C4-2B (cell line): ENCODE data around the gene PDHA2.
"Not testable (repeated sequence)": the region's sequence is repeated elsewhere in the genome, so short reads cannot be mapped to it uniquely, and the experiment has no call there.

Experiments
- H3K27ac ChIP-seq: fragments of 450-650 bp; 2 replicates; pipeline ENCODE4 v1.5.1; 2017
- ZFX ChIP-seq: fragments of 450-650 bp; IDR thresholded peaks from 2 replicates; pipeline ENCODE4 v1.6.1; 2017
- TF ChIP-seq, protein P1 (sequence below): fragments of 450-650 bp; conservative IDR thresholded peaks from 2 replicates; pipeline ENCODE4 v1.5.1; 2017; ENCODE audit warnings: mild to moderate bottlenecking

PDHA2 gene

DNA sequence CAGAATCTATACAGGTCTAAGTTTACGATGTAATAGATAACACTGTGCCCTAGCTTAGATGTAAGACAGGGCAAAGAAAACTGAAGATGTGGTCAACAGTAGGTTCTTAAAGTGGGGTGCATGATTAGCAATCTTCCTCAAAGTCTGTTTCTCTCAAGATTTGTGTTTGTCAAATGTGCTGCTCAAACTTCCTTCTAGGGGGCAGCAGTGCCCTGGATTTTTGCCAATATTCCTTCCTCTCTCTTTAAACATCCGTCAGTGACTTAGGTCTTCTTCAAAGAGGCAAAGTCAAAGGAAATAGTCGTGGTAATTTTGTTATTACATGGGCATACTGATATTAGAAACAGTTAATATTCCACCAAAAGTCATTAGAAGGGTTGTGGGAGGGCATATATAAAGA lies 4.2 kb upstream of the PDHA2 start:
- no peak overlapping the region for H3K27ac ChIP-seq
- TF ChIP-seq, protein P1, sequence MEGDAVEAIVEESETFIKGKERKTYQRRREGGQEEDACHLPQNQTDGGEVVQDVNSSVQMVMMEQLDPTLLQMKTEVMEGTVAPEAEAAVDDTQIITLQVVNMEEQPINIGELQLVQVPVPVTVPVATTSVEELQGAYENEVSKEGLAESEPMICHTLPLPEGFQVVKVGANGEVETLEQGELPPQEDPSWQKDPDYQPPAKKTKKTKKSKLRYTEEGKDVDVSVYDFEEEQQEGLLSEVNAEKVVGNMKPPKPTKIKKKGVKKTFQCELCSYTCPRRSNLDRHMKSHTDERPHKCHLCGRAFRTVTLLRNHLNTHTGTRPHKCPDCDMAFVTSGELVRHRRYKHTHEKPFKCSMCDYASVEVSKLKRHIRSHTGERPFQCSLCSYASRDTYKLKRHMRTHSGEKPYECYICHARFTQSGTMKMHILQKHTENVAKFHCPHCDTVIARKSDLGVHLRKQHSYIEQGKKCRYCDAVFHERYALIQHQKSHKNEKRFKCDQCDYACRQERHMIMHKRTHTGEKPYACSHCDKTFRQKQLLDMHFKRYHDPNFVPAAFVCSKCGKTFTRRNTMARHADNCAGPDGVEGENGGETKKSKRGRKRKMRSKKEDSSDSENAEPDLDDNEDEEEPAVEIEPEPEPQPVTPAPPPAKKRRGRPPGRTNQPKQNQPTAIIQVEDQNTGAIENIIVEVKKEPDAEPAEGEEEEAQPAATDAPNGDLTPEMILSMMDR = no peak; the same call in 1 of the 2 replicates
- no peak for TF ChIP-seq ZFX

DNA sequence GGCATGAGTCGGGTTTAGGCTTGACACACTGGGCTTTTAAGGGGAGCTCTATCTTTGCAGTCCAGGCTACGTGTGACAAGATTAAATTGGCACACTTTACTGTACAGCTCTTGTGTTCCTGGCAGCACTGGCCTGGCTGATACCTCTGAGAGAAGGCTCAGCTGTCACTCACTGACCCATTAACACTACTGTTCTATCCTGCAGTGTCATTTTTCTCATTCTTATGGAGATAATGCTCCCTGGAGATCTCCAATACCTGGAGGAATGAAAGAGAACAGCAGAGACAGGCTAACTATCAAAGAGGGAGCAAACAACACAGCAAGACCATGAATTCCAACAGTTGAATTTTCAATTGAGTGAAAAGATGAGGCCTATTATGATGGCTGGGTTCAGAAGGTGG lies 1.7 kb upstream of the PDHA2 start:
- TF ChIP-seq, protein P1 = no peak
- TF ChIP-seq ZFX = no peak
- no peak overlapping the region for H3K27ac ChIP-seq

DNA sequence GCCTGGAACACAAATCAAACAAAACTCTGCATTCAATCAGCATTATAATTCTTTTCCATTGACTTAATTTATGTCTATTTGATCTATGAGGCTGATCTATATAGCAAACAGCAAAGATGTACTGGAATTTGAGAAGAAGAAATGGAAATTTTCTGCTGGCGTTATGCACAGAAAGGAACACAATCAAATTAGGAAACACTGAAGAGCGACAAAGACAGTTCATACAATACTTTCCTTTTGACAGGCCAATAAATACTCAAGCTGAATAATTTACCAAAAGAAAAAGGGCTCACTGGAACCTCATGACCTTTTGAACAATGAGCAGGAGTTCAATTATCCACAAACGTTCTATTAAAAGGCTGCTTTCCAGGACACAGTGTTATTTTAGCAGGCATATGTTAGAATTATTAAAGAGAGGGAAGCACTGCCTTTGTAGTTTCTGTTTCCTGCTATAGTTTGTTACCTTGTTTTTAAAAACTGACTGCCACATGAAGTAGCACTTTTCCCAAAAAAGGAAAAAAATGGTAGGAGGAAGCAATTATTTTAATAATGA lies 8.1 kb downstream of the PDHA2 start:
- H3K27ac ChIP-seq = no peak overlapping the region
- TF ChIP-seq, protein P1 = no peak
- no peak for TF ChIP-seq ZFX

DNA sequence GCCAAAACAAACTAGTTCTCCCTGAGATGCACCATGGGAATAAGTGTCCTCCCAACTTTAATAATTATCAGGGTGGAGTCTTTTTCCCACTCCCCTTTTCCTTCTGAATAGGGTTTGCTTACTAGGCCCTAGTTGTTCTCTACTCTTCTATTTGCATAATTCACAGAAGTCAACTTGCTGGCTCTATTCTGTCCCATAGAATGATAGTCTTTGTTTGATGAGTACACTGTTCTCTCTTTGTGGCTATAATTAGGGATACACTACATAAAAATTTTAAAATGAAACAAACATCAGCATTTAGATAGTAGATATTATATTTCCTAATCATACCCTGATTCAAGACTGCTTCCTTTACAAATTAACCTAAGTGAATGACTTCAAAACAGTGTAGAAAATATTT lies 10.3 kb downstream of the PDHA2 start:
- no peak for TF ChIP-seq ZFX
- TF ChIP-seq, protein P1 = no peak
- H3K27ac ChIP-seq = no peak overlapping the region

DNA sequence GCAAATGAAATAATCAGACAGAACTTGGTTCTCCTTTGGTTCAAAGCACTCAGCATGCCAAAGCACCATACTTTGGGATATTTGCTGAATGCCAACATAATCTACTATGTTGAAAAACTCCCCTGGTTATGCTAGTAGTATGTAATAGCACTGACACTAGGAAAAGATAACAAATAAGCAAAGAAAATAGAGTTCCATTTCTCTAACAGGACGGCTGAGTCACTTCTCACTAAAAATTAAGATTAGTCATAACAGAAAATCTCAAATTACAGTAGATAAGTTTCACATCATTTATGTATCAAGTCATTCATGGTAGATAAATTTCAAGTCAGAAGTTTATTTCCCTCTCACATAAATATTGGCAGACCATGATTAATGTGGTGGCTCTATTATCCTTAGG lies 17.9 kb downstream of the PDHA2 start:
- H3K27ac ChIP-seq = no peak overlapping the region
- TF ChIP-seq, protein P1 = no peak
- no peak for TF ChIP-seq ZFX

DNA sequence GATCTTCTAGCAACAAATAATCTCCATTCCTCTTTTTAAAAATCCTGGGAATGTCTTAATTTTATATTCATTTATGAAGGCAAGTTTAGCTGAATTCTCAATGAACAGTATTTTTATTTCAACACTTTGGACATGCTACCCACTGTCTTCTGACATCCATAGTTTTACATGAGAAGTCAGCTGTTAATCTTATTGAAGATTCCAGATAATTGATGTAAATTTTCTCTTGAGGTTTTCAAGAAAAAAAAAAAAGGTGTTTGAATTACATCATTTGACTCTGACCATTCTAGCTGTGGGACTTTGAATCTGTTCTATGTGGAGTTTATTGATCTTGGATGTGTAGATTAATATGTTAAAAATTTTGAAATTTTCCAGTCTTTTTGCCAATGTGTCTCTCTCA lies 28.0 kb downstream of the PDHA2 start:
- H3K27ac ChIP-seq = no peak overlapping the region
- TF ChIP-seq ZFX = no peak
- TF ChIP-seq, protein P1 = no peak

DNA sequence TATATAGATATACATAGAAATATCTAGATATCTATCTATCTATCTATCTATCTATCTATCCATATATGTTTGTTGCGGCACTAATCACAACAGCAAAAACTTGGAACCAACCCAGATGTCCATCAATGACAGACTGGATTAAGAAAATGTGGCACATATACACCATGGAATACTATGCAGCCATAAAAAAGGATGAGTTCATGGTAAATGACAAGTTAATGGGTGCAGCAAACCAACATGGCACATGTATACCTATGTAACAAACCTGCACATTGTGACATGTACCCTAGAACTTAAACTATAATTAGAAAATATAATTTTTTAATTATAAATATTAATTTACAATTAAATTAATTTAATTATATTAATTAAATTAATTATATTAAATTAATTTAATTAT lies 29.5 kb downstream of the PDHA2 start:
- not testable (repeated sequence) for H3K27ac ChIP-seq

DNA sequence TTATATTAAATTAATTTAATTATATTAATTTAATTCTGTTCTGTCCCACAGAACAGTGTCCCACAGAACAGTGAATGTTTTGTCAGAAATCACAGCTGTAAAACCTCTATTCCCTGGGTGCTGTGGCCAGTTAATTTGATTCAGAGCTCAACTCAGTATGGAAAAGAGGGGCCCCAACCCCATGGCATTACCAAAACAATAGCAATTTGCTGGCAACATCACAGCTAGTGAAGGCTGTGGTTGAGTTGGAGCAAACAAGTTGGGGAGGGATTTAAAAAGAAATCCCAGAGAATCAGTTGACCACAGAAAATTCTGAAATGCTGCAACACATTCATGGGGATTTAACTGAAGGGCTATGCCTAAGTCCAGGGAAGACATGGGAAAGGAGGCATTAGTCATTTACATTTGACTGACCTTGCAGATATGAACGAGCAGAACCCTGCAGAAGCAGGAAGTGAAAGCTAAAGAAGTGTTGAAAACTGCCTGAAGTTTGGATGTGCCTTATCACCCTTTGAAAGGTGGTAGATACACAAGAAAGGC lies 30.1 kb downstream of the PDHA2 start:
- TF ChIP-seq, protein P1 = no peak
- no peak for TF ChIP-seq ZFX
- no peak overlapping the region for H3K27ac ChIP-seq
